Subcutaneous abdominal adipose tissue (tissue), 5 donors: ENCODE results near the gene NBAS.
"Not testable (repeated sequence)": the region's sequence is repeated elsewhere in the genome, so short reads cannot be mapped to it uniquely, and the experiment has no call there.

Experiments used
- H3K27ac ChIP-seq: one replicate; pipeline ENCODE4 v1.7.0; 2013; ENCODE audit warnings: low read depth, mild to moderate bottlenecking, inconsistent platforms, low read length, moderate library complexity
- H3K27me3 ChIP-seq, 5 donors: one replicate each; pipeline ENCODE4 v1.7.0; 2013; ENCODE audit warnings: low read length in 5 of 5, inconsistent platforms in 1 of 5; ENCODE audit not compliant: control insufficient read depth in 5 of 5, insufficient read depth in 4 of 5
- H3K36me3 ChIP-seq, 5 donors: one replicate each; pipeline ENCODE4 v1.7.0; 2013; ENCODE audit warnings: low read length in 5 of 5; ENCODE audit not compliant: control insufficient read depth in 5 of 5, insufficient read depth in 5 of 5
- H3K4me1 ChIP-seq, 5 donors: one replicate each; pipeline ENCODE4 v1.7.0; 2013; ENCODE audit warnings: low read length in 5 of 5, mild to moderate bottlenecking in 3 of 5, moderate library complexity in 1 of 5; ENCODE audit not compliant: control insufficient read depth in 5 of 5, insufficient read depth in 5 of 5
- H3K4me3 ChIP-seq, 5 donors: one replicate each; pipeline ENCODE4 v1.7.0; 2013; ENCODE audit warnings: low read length in 5 of 5, low read depth in 1 of 5
- H3K9ac ChIP-seq, 5 donors: one replicate each; pipeline ENCODE4 v1.7.0; 2013; ENCODE audit warnings: low read length in 5 of 5, mild to moderate bottlenecking in 4 of 5, moderate library complexity in 3 of 5
- H3K9me3 ChIP-seq, 5 donors: one replicate each; pipeline ENCODE4 v1.7.0; 2013; ENCODE audit warnings: low read length in 5 of 5; ENCODE audit not compliant: control insufficient read depth in 5 of 5
- donor health status: healthy.
- donor health status: healthy.
- donor health status: healthy.
- donor health status: healthy.
- donor health status: healthy.

Gene NBAS

DNA sequence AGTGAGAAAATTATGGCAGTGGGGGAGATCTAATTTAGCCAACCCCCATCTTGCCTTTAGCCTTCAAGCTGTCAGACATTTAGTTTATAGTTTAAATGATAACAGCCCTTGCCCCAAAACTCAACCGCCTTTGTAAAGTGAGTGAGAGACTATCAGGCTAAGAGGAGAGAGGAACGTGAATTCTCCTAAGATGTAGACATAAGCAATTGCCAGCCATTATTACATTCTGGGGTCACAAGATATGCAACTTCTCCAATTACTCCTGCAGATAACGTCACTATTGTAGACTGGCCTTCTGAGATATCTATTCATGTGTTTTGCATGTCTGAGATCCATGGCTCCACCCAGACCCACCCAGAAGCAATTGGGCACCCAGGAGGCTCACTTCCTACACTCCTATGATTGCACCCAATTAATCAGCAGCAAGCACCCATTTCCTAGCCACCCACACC is 307.3 kb downstream of the NBAS start:
- H3K9me3 ChIP-seq = peaks cover 0 to 5% (median 0%) of the 10 kb centered on the region in 5 donors
- H3K4me3 ChIP-seq = no peak overlapping the region
- no peaks in the 10 kb centered on the region for H3K27me3 ChIP-seq
- H3K36me3 ChIP-seq = peaks cover 0 to 7% (median 0%) of the 10 kb centered on the region in 5 donors
- no peaks in the 10 kb centered on the region for H3K4me1 ChIP-seq
- no peak overlapping the region for H3K9ac ChIP-seq
- no peak overlapping the region for H3K27ac ChIP-seq

DNA sequence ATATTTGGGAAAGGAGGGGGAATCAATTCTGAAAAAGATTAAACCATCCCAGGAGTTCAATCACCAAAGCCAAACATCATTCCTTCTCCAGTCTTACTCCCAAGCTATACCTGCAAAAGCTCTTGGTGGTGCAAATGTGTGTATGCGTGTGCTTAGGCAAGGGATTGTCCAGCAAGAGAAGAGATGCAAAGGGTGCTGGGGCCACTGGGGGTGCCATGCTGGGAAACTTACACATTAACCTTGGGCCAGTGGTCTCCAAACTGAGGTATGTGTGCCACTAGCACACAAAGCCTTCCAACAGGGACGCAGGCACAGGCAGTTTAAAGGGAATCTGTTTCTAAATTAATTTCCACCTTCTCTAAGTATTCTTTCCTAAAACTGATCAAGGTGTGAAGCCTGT is 307.9 kb downstream of the NBAS start:
- H3K4me3 ChIP-seq = no peak overlapping the region
- no peaks in the 10 kb centered on the region for H3K4me1 ChIP-seq
- H3K9me3 ChIP-seq = peaks cover 0 to 3% (median 0%) of the 10 kb centered on the region in 5 donors

DNA sequence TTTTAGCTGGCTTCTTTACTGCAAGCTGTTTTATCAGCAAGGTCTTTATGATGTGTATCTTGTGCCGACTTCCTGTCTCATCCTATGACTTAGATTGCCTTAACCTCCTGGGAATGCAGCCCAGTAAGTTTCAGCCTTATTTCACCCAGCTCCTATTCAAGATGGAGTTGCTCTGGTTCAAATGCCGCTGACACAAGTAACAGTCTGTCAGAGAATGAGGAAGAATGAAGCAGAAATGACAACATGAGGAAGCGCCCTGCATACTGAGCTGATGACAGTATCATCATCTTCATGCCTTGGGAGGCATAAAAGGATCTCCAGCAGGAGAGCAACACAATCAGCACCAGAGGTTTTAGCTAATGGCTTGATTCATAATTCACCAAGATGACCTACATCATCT is 309.4 kb downstream of the NBAS start:
- no peaks in the 10 kb centered on the region for H3K9me3 ChIP-seq
- H3K4me3 ChIP-seq = no peak overlapping the region
- peaks cover 0 to 7% (median 0%) of the 10 kb centered on the region in 5 donors for H3K36me3 ChIP-seq
- no peak overlapping the region for H3K9ac ChIP-seq
- no peak overlapping the region for H3K27ac ChIP-seq
- H3K27me3 ChIP-seq = no peaks in the 10 kb centered on the region
- H3K4me1 ChIP-seq = no peaks in the 10 kb centered on the region

More for the DNA sequence above, 307.9 kb downstream of the NBAS start:
- Histone ChIP-seq H3K9ac (no peak overlapping the region), H3K27me3 (no peaks in the 10 kb centered on the region), H3K27ac (no peak overlapping the region), H3K36me3 (peaks cover 0 to 7% (median 0%) of the 10 kb centered on the region in 5 donors)

DNA sequence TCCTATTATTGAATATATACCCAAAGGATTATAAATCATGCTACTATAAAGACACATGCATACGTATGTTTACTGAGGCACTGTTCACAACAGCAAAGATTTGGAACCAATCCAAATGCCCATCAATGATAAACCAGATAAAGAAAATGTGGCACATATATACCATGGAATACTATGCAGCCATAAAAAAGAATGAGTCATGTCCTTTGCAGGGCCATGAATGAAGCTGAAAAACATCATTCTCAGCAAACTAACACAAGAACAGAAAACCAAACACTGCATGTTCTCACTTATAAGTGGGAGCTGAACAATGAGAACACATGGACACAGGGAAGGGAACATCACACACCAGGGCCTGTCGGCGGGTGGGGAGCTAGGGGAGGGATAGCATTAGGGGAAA is 310.2 kb downstream of the NBAS start:
- not testable (repeated sequence) for H3K4me1 ChIP-seq, H3K27me3 ChIP-seq, H3K36me3 ChIP-seq, H3K9ac ChIP-seq, H3K4me3 ChIP-seq, H3K27ac ChIP-seq, H3K9me3 ChIP-seq

DNA sequence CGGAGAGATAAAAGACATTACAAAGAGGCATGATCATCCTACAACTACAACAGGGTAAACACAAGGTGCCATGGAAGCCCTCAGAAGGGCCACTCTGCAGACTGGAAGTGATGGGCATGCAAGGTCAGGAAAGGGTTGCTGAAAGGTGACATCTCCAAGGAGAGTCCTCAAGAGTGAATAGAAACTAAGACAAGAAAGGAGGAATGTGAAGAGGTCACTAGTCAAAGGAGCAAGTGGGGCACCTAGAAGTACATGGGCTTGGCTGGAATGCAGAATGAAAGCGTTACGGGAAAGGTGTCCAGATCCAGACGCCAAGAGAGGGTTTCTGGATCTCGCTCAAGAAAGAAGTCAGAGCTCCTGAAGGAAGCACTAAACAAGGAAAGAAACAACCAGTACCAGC is 314.3 kb downstream of the NBAS start:
- Histone ChIP-seq H3K9me3 (no peaks in the 10 kb centered on the region), H3K4me1 (no peaks in the 10 kb centered on the region), H3K27me3 (no peaks in the 10 kb centered on the region), H3K4me3 (no peak overlapping the region), H3K9ac (no peak overlapping the region), H3K36me3 (peaks cover 0 to 6% (median 2%) of the 10 kb centered on the region in 5 donors), H3K27ac (no peak overlapping the region)

GRCh38 chr2:15243762-15244161 is 317.4 kb downstream of the NBAS start:
- Histone ChIP-seq H3K4me3 (no peak overlapping the region), H3K27ac (no peak overlapping the region), H3K4me1 (no peaks in the 10 kb centered on the region), H3K36me3 (peaks cover 0 to 4% (median 0%) of the 10 kb centered on the region in 5 donors), H3K9ac (no peak overlapping the region), H3K27me3 (no peaks in the 10 kb centered on the region), H3K9me3 (no peaks in the 10 kb centered on the region)

GRCh38 chr2:15242936-15243461 is 318.1 kb downstream of the NBAS start:
- peaks cover 0 to 4% (median 0%) of the 10 kb centered on the region in 5 donors for H3K36me3 ChIP-seq
- H3K27me3 ChIP-seq = no peaks in the 10 kb centered on the region
- no peaks in the 10 kb centered on the region for H3K9me3 ChIP-seq
- H3K9ac ChIP-seq = no peak overlapping the region
- no peaks in the 10 kb centered on the region for H3K4me1 ChIP-seq
- no peak overlapping the region for H3K4me3 ChIP-seq
- H3K27ac ChIP-seq = no peak overlapping the region

DNA sequence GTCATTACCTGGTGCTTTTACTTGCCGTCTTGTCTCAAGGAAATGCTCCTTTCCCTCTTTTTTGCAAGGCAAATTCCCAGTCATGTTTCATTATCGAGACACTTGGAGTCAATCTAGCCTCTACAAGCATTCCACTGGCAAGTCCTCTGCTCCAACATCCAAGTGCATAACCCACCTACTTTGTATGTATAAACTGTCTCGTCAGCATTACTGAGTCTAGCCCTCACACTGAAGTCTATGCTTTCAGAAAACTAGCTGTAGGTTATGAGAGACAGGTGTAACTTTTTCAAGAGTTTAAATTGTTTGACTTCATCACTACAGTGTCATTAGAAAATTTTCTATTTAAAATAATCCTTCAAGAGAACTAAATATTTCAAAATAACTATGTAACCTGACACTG is 319.2 kb downstream of the NBAS start:
- Histone ChIP-seq H3K9me3 (no peaks in the 10 kb centered on the region), H3K27me3 (no peaks in the 10 kb centered on the region), H3K4me1 (no peaks in the 10 kb centered on the region), H3K36me3 (peaks cover 0 to 4% (median 0%) of the 10 kb centered on the region in 5 donors), H3K9ac (no peak overlapping the region), H3K4me3 (no peak overlapping the region), H3K27ac (no peak overlapping the region)

GRCh38 chr2:15241201-15241600 is 319.9 kb downstream of the NBAS start:
- no peak overlapping the region for H3K27ac ChIP-seq
- no peaks in the 10 kb centered on the region for H3K27me3 ChIP-seq
- H3K36me3 ChIP-seq = peaks cover 0 to 4% (median 0%) of the 10 kb centered on the region in 5 donors
- no peak overlapping the region for H3K9ac ChIP-seq
- H3K4me1 ChIP-seq = no peaks in the 10 kb centered on the region
- H3K4me3 ChIP-seq = no peak overlapping the region
- no peaks in the 10 kb centered on the region for H3K9me3 ChIP-seq

DNA sequence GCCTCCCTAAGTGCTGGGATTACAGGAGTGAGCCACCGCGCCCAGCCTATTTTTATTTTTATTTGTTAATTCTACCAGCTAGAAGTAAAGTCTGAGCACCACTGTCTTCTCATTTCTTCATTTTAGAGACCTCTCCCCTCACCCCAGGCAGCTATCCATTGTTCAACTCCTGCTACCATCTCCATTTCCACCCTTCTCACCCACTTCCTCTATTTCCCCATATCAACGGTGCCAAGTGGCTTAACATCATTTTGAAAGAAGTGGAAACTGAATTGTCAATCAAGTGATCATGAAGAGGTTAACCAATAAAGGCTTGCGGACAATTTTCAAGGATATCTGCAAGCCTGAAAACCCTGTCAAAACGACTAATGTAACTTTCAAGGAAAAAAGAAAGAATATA is 323.1 kb downstream of the NBAS start:
- Histone ChIP-seq H3K9ac (no peak overlapping the region), H3K27me3 (no peaks in the 10 kb centered on the region), H3K4me1 (no peaks in the 10 kb centered on the region), H3K36me3 (peaks cover 0 to 14% (median 0%) of the 10 kb centered on the region in 5 donors), H3K9me3 (no peaks in the 10 kb centered on the region), H3K27ac (no peak overlapping the region), H3K4me3 (no peak overlapping the region)
